DOHH2 (cell line): Measurements from ENCODE around the gene NDFIP2.

ENCODE experiments used
- H3F3A ChIP-seq: fragments of 200-600 bp; sonication (generic), shearing (Covaris generic); 2 replicates; pipeline ENCODE4 v1.6.0; 2016; ENCODE audit warnings: antibody characterized with exemption, mild to moderate bottlenecking; ENCODE audit not compliant: control insufficient read depth, insufficient read depth
- H3K27ac ChIP-seq: fragments of 200-600 bp; sonication (generic); 2 replicates; pipeline ENCODE4 v1.5.1; 2014; ENCODE audit warnings: low read depth, mild to moderate bottlenecking, low read length, moderate library complexity
- H3K27me3 ChIP-seq: fragments of 200-600 bp; sonication (generic); 2 replicates; pipeline ENCODE4 v1.6.1; 2014; ENCODE audit warnings: mild to moderate bottlenecking, low read length, mixed read lengths; ENCODE audit not compliant: control insufficient read depth
- H3K36me3 ChIP-seq: fragments of 200-600 bp; sonication (generic); 2 replicates; pipeline ENCODE4 v1.6.1; 2014; ENCODE audit warnings: mild to moderate bottlenecking, low read length, moderate library complexity, mixed read lengths; ENCODE audit not compliant: control insufficient read depth
- H3K4me1 ChIP-seq: fragments of 200-600 bp; sonication (generic); 2 replicates; pipeline ENCODE4 v1.6.1; 2014; ENCODE audit warnings: mild to moderate bottlenecking, low read length, mixed read lengths; ENCODE audit not compliant: control insufficient read depth
- H3K4me2 ChIP-seq: fragments of 200-600 bp; sonication (generic); 2 replicates; pipeline ENCODE4 v1.6.0; 2014; ENCODE audit warnings: mild to moderate bottlenecking, low read length, moderate library complexity
- H3K4me3 ChIP-seq: fragments of 200-600 bp; sonication (generic); 2 replicates; pipeline ENCODE4 v1.5.1; 2014; ENCODE audit warnings: mild to moderate bottlenecking, low read length, mixed read lengths
- H3K79me2 ChIP-seq: fragments of 200-600 bp; sonication (generic); 2 replicates; pipeline ENCODE4 v1.6.1; 2014; ENCODE audit warnings: mild to moderate bottlenecking, low read length, mixed read lengths; ENCODE audit not compliant: control insufficient read depth
- H3K9me2 ChIP-seq: fragments of 200-600 bp; sonication (generic); replicated peaks from 2 replicates; pipeline ENCODE4 v1.6.1; 2014; ENCODE audit warnings: mild to moderate bottlenecking, low read length, mixed read lengths; ENCODE audit not compliant: control insufficient read depth
- H3K9me3 ChIP-seq: fragments of 200-600 bp; sonication (generic); 2 replicates; pipeline ENCODE4 v1.6.1; 2014; ENCODE audit warnings: antibody characterized with exemption, low read length, mixed read lengths; ENCODE audit not compliant: control insufficient read depth, insufficient read depth
- H4K20me1 ChIP-seq: fragments of 200-600 bp; sonication (generic); 2 replicates; pipeline ENCODE4 v1.6.0; 2014; ENCODE audit warnings: low read depth, mild to moderate bottlenecking, antibody characterized with exemption, low read length, moderate library complexity; ENCODE audit not compliant: control insufficient read depth, insufficient read depth
- CTCF ChIP-seq: fragments of 200-600 bp; sonication (generic); IDR thresholded peaks from one replicate; pipeline ENCODE4 v1.5.1; 2014; ENCODE audit warnings: antibody characterized with exemption, mild to moderate bottlenecking, low read depth, low read length; ENCODE audit not compliant: poor library complexity, severe bottlenecking
- EZH2phosphoT487 ChIP-seq: fragments of 200-600 bp; sonication (generic); IDR thresholded peaks from 2 replicates; pipeline ENCODE4 v1.6.1; 2017; ENCODE audit warnings: borderline replicate concordance, mild to moderate bottlenecking, antibody characterized with exemption, low read length, moderate library complexity, mixed read lengths

NDFIP2 gene

GRCh38 chr13:79528759-79529191 is 47.8 kb downstream of the NDFIP2 start:
- H3K27ac ChIP-seq, result no peak overlapping the region
- no peak overlapping the region for H3K4me2 ChIP-seq
- H3K79me2 ChIP-seq, result no peaks in the 10 kb centered on the region
- H3K27me3 ChIP-seq, result no peaks in the 10 kb centered on the region
- no peaks in the 10 kb centered on the region for H3K36me3 ChIP-seq
- no peaks in the 10 kb centered on the region for H3F3A ChIP-seq
- no peaks in the 10 kb centered on the region for H3K9me3 ChIP-seq
- no peaks in the 10 kb centered on the region for H3K4me1 ChIP-seq
- H4K20me1 ChIP-seq, result no peaks in the 10 kb centered on the region
- H3K4me3 ChIP-seq, result no peak overlapping the region
- no peaks in the 10 kb centered on the region for H3K9me2 ChIP-seq
- TF ChIP-seq EZH2phosphoT487, result no peak

- no peak for TF ChIP-seq CTCF
- TF ChIP-seq EZH2phosphoT487, result no peak
These were observed 48.9 kb downstream of the NDFIP2 start for GRCh38 chr13:79529817-79530216.

GRCh38 chr13:79530270-79530669 is 49.3 kb downstream of the NDFIP2 start:
- no peak overlapping the region for H3K27ac ChIP-seq
- no peak overlapping the region for H3K4me3 ChIP-seq
- H3K4me1 ChIP-seq, result no peaks in the 10 kb centered on the region
- no peaks in the 10 kb centered on the region for H3K9me3 ChIP-seq
- no peaks in the 10 kb centered on the region for H3K36me3 ChIP-seq
- H4K20me1 ChIP-seq, result no peaks in the 10 kb centered on the region
- no peaks in the 10 kb centered on the region for H3K9me2 ChIP-seq
- no peaks in the 10 kb centered on the region for H3F3A ChIP-seq
- no peak overlapping the region for H3K4me2 ChIP-seq
- no peak for TF ChIP-seq CTCF
- TF ChIP-seq EZH2phosphoT487, result no peak
- H3K79me2 ChIP-seq, result no peaks in the 10 kb centered on the region
- H3K27me3 ChIP-seq, result no peaks in the 10 kb centered on the region

More at GRCh38 chr13:79529817-79530216, 48.9 kb downstream of the NDFIP2 start:
- H3K36me3 ChIP-seq, result no peaks in the 10 kb centered on the region
- no peaks in the 10 kb centered on the region for H3K9me2 ChIP-seq
- H3K79me2 ChIP-seq, result no peaks in the 10 kb centered on the region
- H3K9me3 ChIP-seq, result no peaks in the 10 kb centered on the region
- H3K4me3 ChIP-seq, result no peak overlapping the region
- no peaks in the 10 kb centered on the region for H3F3A ChIP-seq
- H4K20me1 ChIP-seq, result no peaks in the 10 kb centered on the region
- H3K4me2 ChIP-seq, result no peak overlapping the region
- no peaks in the 10 kb centered on the region for H3K4me1 ChIP-seq
- no peaks in the 10 kb centered on the region for H3K27me3 ChIP-seq
- no peak overlapping the region for H3K27ac ChIP-seq

GRCh38 chr13:79531542-79532254 is 50.7 kb downstream of the NDFIP2 start:
- H3K4me2 ChIP-seq, result no peak overlapping the region
- TF ChIP-seq EZH2phosphoT487 (no peak), CTCF (no peak)
- H3K79me2 ChIP-seq, result no peaks in the 10 kb centered on the region

More at GRCh38 chr13:79531542-79532254, 50.7 kb downstream of the NDFIP2 start:
- H3K9me3 ChIP-seq, result no peaks in the 10 kb centered on the region
- no peak overlapping the region for H3K27ac ChIP-seq
- no peaks in the 10 kb centered on the region for H3K27me3 ChIP-seq
- no peaks in the 10 kb centered on the region for H3K4me1 ChIP-seq
- no peaks in the 10 kb centered on the region for H4K20me1 ChIP-seq
- no peaks in the 10 kb centered on the region for H3F3A ChIP-seq
- no peak overlapping the region for H3K4me3 ChIP-seq
- H3K9me2 ChIP-seq, result no peaks in the 10 kb centered on the region
- H3K36me3 ChIP-seq, result no peaks in the 10 kb centered on the region
